Mesendoderm (in vitro differentiated cells): ENCODE results near the gene CEACAM21.
A peak's percentile ranks its signal among the peaks of the same experiment; 100 is the strongest.

ENCODE experiments used
- DNase-seq: peaks from one replicate; pipeline ENCODE4 v3.0.0; 2013
- H2AK5ac ChIP-seq: 2 replicates; pipeline ENCODE4 v1.6.1; 2013; ENCODE audit warnings: low read length, inconsistent platforms
- H2BK120ac ChIP-seq: 2 replicates; pipeline ENCODE4 v1.6.1; 2013; ENCODE audit warnings: low read depth, mild to moderate bottlenecking, low read length, moderate library complexity, mixed read lengths
- H2BK15ac ChIP-seq: replicated peaks from 2 replicates; pipeline ENCODE4 v1.6.1; 2013; ENCODE audit warnings: low read depth, mild to moderate bottlenecking, moderate library complexity
- H2BK5ac ChIP-seq: 2 replicates; pipeline ENCODE4 v1.6.1; 2013; ENCODE audit warnings: low read length, inconsistent platforms
- H3K18ac ChIP-seq: 2 replicates; pipeline ENCODE4 v1.6.1; 2013; ENCODE audit warnings: mild to moderate bottlenecking, low read length, mixed read lengths
- H3K23ac ChIP-seq: one replicate; pipeline ENCODE4 v1.6.1; 2013; ENCODE audit warnings: low read length
- H3K27ac ChIP-seq: 2 replicates; pipeline ENCODE4 v1.5.1; 2013; ENCODE audit warnings: low read depth, mild to moderate bottlenecking, inconsistent platforms, low read length, moderate library complexity
- H3K27me3 ChIP-seq: 2 replicates; pipeline ENCODE4 v1.6.1; 2013; ENCODE audit warnings: low read length, control low read depth, mild to moderate bottlenecking, inconsistent platforms; ENCODE audit not compliant: insufficient read depth, poor library complexity
- H3K36me3 ChIP-seq: 2 replicates; pipeline ENCODE4 v1.6.1; 2013; ENCODE audit warnings: low read length, inconsistent platforms; ENCODE audit not compliant: control insufficient read depth, insufficient read depth
- H3K4ac ChIP-seq: one replicate; pipeline ENCODE4 v1.6.1; 2013; ENCODE audit warnings: low read depth, mild to moderate bottlenecking, low read length, moderate library complexity
- H3K4me1 ChIP-seq: 2 replicates; pipeline ENCODE4 v1.6.1; 2013; ENCODE audit warnings: low read depth, low read length, inconsistent platforms; ENCODE audit not compliant: control insufficient read depth
- H3K4me2 ChIP-seq: 2 replicates; pipeline ENCODE4 v1.6.1; 2013; ENCODE audit warnings: low read length
- H3K4me3 ChIP-seq: 2 replicates; pipeline ENCODE4 v1.5.1; 2013; ENCODE audit warnings: mild to moderate bottlenecking, low read length
- H3K56ac ChIP-seq: one replicate; pipeline ENCODE4 v1.6.1; 2013; ENCODE audit warnings: low read length
- H3K79me1 ChIP-seq: 2 replicates; pipeline ENCODE4 v1.6.1; 2013; ENCODE audit warnings: low read length, inconsistent platforms
- H3K79me2 ChIP-seq: 2 replicates; pipeline ENCODE4 v1.6.1; 2013; ENCODE audit warnings: mild to moderate bottlenecking, low read length; ENCODE audit not compliant: control insufficient read depth, insufficient read depth
- H3K9ac ChIP-seq: 2 replicates; pipeline ENCODE4 v1.6.1; 2013; ENCODE audit warnings: low read length, inconsistent platforms
- H4K5ac ChIP-seq: one replicate; pipeline ENCODE4 v1.6.1; 2013; ENCODE audit warnings: low read length
- H4K8ac ChIP-seq: one replicate; pipeline ENCODE4 v1.6.1; 2013; ENCODE audit warnings: low read depth, mild to moderate bottlenecking, control low read depth, low read length, moderate library complexity
- WGBS: extraction: QIAGEN DNeasy Blood & Tissue Kit; methylation state at CpG from one replicate; pipeline ENCODE4 v1.1.7; 2013; ENCODE audit warnings: low lambda C conversion rate, missing lambda C conversion rate; ENCODE audit not compliant: insufficient coverage; ENCODE audit errors: extremely low coverage; 5-methylcytosine and 5-hydroxymethylcytosine counted together

CEACAM21 gene

GRCh38 chr19:41595890-41596280, 19.9 kb downstream of the CEACAM21 start:
- Histone ChIP-seq H2BK15ac (no peak overlapping the region), H3K79me1 (no peaks in the 10 kb centered on the region), H3K27me3 (no peaks in the 10 kb centered on the region), H3K36me3 (no peaks in the 10 kb centered on the region), H2BK120ac (no peak overlapping the region), H3K18ac (no peak overlapping the region), H3K4me3 (no peak overlapping the region), H3K4me1 (no peaks in the 10 kb centered on the region), H3K9ac (no peak overlapping the region), H2AK5ac (no peak overlapping the region), H3K4me2 (no peak overlapping the region), H3K56ac (no peak overlapping the region), H3K79me2 (no peaks in the 10 kb centered on the region), H3K23ac (no peak overlapping the region), H4K5ac (no peak overlapping the region), H4K8ac (no peak overlapping the region), H2BK5ac (no peak overlapping the region), H3K27ac (no peak overlapping the region), H3K4ac (no peak overlapping the region)
- no CpG with 5 or more reads among the region's 3 CpGs for WGBS
- DNase-seq = no peak

GRCh38 chr19:41597600-41598041, 21.7 kb downstream of the CEACAM21 start:
- no peak overlapping the region for H2BK5ac ChIP-seq
- WGBS = no CpG with 5 or more reads among the region's 10 CpGs
- no peak overlapping the region for H2AK5ac ChIP-seq
- H2BK15ac ChIP-seq = no peak overlapping the region
- H3K23ac ChIP-seq = no peak overlapping the region
- no peak overlapping the region for H2BK120ac ChIP-seq
- H4K8ac ChIP-seq = no peak overlapping the region
- H3K4me3 ChIP-seq = no peak overlapping the region
- H4K5ac ChIP-seq = no peak overlapping the region
- H3K79me1 ChIP-seq = no peaks in the 10 kb centered on the region
- H3K9ac ChIP-seq = no peak overlapping the region
- H3K4me1 ChIP-seq = no peaks in the 10 kb centered on the region
- H3K36me3 ChIP-seq = no peaks in the 10 kb centered on the region
- no peaks in the 10 kb centered on the region for H3K27me3 ChIP-seq
- H3K18ac ChIP-seq = no peak overlapping the region
- no peak overlapping the region for H3K4ac ChIP-seq
- peak; percentile 78 for DNase-seq
- no peak overlapping the region for H3K4me2 ChIP-seq
- H3K56ac ChIP-seq = no peak overlapping the region
- H3K79me2 ChIP-seq = no peaks in the 10 kb centered on the region
- no peak overlapping the region for H3K27ac ChIP-seq

GRCh38 chr19:41599175-41599966, 23.4 kb downstream of the CEACAM21 start:
- no peak for DNase-seq
- Histone ChIP-seq H4K8ac (no peak overlapping the region), H3K79me2 (no peaks in the 10 kb centered on the region), H3K56ac (no peak overlapping the region), H3K23ac (no peak overlapping the region), H2BK5ac (no peak overlapping the region), H3K9ac (no peak overlapping the region), H2BK120ac (no peak overlapping the region), H2AK5ac (no peak overlapping the region), H3K36me3 (no peaks in the 10 kb centered on the region), H3K4me1 (no peaks in the 10 kb centered on the region), H2BK15ac (no peak overlapping the region), H3K4me3 (no peak overlapping the region), H3K27ac (no peak overlapping the region), H3K27me3 (no peaks in the 10 kb centered on the region), H3K79me1 (no peaks in the 10 kb centered on the region), H3K4ac (no peak overlapping the region), H4K5ac (no peak overlapping the region), H3K4me2 (no peak overlapping the region), H3K18ac (no peak overlapping the region)
- WGBS = no CpG with 5 or more reads among the region's 6 CpGs

GRCh38 chr19:41601771-41602170, 25.8 kb downstream of the CEACAM21 start:
- no peak overlapping the region for H2AK5ac ChIP-seq
- no peak overlapping the region for H3K4me2 ChIP-seq
- no peaks in the 10 kb centered on the region for H3K27me3 ChIP-seq
- H4K5ac ChIP-seq = no peak overlapping the region
- no peak overlapping the region for H3K56ac ChIP-seq
- H3K4me1 ChIP-seq = no peaks in the 10 kb centered on the region
- H3K79me2 ChIP-seq = no peaks in the 10 kb centered on the region
- H3K36me3 ChIP-seq = no peaks in the 10 kb centered on the region
- no peak overlapping the region for H2BK5ac ChIP-seq
- DNase-seq = no peak
- no peak overlapping the region for H4K8ac ChIP-seq
- no peak overlapping the region for H2BK15ac ChIP-seq
- H3K18ac ChIP-seq = no peak overlapping the region
- no peak overlapping the region for H2BK120ac ChIP-seq
- no peak overlapping the region for H3K27ac ChIP-seq
- H3K4ac ChIP-seq = no peak overlapping the region
- WGBS = no CpG with 5 or more reads among the region's 4 CpGs
- no peak overlapping the region for H3K9ac ChIP-seq
- H3K23ac ChIP-seq = no peak overlapping the region
- H3K79me1 ChIP-seq = no peaks in the 10 kb centered on the region
- H3K4me3 ChIP-seq = no peak overlapping the region

GRCh38 chr19:41604831-41605230, 28.9 kb downstream of the CEACAM21 start:
- no peak overlapping the region for H3K4ac ChIP-seq
- no peak overlapping the region for H3K4me2 ChIP-seq
- H2BK15ac ChIP-seq = no peak overlapping the region
- H4K5ac ChIP-seq = no peak overlapping the region
- no peak overlapping the region for H3K56ac ChIP-seq
- H3K79me2 ChIP-seq = no peaks in the 10 kb centered on the region
- WGBS = no CpG with 5 or more reads among the region's 3 CpGs
- no peak overlapping the region for H3K27ac ChIP-seq
- H3K4me1 ChIP-seq = no peaks in the 10 kb centered on the region
- H4K8ac ChIP-seq = no peak overlapping the region
- H3K79me1 ChIP-seq = no peaks in the 10 kb centered on the region
- no peak overlapping the region for H3K18ac ChIP-seq
- H2BK120ac ChIP-seq = no peak overlapping the region
- no peaks in the 10 kb centered on the region for H3K27me3 ChIP-seq
- H3K23ac ChIP-seq = no peak overlapping the region
- DNase-seq = no peak
- H3K36me3 ChIP-seq = no peaks in the 10 kb centered on the region
- H3K9ac ChIP-seq = no peak overlapping the region
- no peak overlapping the region for H2AK5ac ChIP-seq
- no peak overlapping the region for H2BK5ac ChIP-seq
- H3K4me3 ChIP-seq = no peak overlapping the region
